ENCODE data around the gene GALNT10. TPM values are rescaled to one million over a fixed set of nuclear protein-coding genes. Genes with fewer than 3 reads are reported as not detected.

Gene GALNT10
- total RNA-seq, 1 donor from 2014 or later = 4.8 TPM

DNA sequence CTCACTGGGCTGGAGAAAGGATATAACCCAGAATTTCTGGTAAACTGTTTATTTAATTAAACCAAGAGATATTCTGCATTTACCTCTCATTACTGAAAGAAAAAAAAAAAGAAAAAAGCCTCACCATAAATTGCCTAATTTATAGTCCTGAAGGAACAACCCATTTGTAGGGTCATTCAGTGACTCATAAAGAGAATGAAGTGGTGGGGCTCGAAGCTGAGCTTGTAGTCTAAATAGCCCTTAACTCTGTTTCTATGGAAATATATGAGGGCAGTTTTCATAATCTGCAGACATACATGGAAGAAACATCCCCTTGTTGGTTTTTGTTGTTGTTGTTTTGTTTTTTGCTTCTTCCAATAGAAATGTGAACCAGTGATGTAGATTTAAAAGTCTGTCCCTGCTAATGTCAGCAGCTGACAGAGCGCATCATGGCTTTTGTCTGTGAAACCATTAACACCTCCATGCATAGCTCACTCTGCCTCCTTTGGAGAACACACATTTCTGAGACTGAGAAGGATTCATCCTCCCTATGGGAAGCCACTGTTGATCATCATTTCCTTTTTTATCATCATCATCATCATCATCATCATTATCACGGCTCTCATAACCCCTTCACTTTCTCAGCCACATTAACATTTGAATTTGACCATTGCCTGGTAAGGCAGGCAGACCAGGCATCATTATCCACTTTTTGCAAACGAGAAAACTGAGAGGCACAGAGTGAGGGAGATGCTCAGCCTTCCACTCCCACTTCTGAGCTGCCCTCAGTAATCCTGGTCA is 187.4 kb downstream of the GALNT10 start:
- peaks cover 7% of the 10 kb centered on the region for H3K36me3 Mint-ChIP-seq (ENCODE audit: unreplicated experiment)
- H3K4me3 Mint-ChIP-seq (ENCODE audit: unreplicated experiment) = no peak overlapping the region
- H3K27ac Mint-ChIP-seq (ENCODE audit: unreplicated experiment) = no peak overlapping the region
- no peaks in the 10 kb centered on the region for H3K27me3 Mint-ChIP-seq (ENCODE audit: unreplicated experiment)
- TF ChIP-seq, protein P1, sequence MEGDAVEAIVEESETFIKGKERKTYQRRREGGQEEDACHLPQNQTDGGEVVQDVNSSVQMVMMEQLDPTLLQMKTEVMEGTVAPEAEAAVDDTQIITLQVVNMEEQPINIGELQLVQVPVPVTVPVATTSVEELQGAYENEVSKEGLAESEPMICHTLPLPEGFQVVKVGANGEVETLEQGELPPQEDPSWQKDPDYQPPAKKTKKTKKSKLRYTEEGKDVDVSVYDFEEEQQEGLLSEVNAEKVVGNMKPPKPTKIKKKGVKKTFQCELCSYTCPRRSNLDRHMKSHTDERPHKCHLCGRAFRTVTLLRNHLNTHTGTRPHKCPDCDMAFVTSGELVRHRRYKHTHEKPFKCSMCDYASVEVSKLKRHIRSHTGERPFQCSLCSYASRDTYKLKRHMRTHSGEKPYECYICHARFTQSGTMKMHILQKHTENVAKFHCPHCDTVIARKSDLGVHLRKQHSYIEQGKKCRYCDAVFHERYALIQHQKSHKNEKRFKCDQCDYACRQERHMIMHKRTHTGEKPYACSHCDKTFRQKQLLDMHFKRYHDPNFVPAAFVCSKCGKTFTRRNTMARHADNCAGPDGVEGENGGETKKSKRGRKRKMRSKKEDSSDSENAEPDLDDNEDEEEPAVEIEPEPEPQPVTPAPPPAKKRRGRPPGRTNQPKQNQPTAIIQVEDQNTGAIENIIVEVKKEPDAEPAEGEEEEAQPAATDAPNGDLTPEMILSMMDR (IDR thresholded peaks at IDR 0.05; ENCODE audit: partially characterized antibody, unreplicated experiment) = no peak
- no peak for DNase-seq
- peaks cover 16% of the 10 kb centered on the region for H3K4me1 Mint-ChIP-seq (ENCODE audit: low read depth, unreplicated experiment)
- H3K9me3 Mint-ChIP-seq (ENCODE audit: unreplicated experiment) = peaks cover 5% of the 10 kb centered on the region

DNA sequence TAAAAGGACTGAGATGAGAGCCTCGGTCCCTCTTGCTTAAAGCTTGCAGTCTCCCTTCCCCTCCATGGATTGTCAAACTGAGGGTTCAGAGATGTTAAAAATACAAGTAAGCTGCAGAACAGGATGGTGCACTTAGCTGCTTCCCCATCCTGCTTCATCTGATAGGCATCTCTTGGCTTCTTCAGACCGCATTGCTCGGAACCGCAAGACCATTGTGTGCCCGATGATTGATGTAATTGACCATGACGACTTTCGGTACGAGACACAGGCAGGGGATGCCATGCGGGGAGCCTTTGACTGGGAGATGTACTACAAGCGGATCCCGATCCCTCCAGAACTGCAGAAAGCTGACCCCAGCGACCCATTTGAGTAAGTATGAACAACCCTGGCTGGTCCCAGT is 189.7 kb downstream of the GALNT10 start:
- Mint-ChIP-seq H3K4me3 (ENCODE audit: unreplicated experiment) (no peak overlapping the region), H3K9me3 (ENCODE audit: unreplicated experiment) (peaks cover 5% of the 10 kb centered on the region), H3K36me3 (ENCODE audit: unreplicated experiment) (peaks cover 7% of the 10 kb centered on the region), H3K27ac (ENCODE audit: unreplicated experiment) (no peak overlapping the region), H3K27me3 (ENCODE audit: unreplicated experiment) (no peaks in the 10 kb centered on the region), H3K4me1 (ENCODE audit: low read depth, unreplicated experiment) (peaks cover 4% of the 10 kb centered on the region)
- DNase-seq = no peak
- TF ChIP-seq, protein P1 (IDR thresholded peaks at IDR 0.05; ENCODE audit: partially characterized antibody, unreplicated experiment) = no peak

DNA sequence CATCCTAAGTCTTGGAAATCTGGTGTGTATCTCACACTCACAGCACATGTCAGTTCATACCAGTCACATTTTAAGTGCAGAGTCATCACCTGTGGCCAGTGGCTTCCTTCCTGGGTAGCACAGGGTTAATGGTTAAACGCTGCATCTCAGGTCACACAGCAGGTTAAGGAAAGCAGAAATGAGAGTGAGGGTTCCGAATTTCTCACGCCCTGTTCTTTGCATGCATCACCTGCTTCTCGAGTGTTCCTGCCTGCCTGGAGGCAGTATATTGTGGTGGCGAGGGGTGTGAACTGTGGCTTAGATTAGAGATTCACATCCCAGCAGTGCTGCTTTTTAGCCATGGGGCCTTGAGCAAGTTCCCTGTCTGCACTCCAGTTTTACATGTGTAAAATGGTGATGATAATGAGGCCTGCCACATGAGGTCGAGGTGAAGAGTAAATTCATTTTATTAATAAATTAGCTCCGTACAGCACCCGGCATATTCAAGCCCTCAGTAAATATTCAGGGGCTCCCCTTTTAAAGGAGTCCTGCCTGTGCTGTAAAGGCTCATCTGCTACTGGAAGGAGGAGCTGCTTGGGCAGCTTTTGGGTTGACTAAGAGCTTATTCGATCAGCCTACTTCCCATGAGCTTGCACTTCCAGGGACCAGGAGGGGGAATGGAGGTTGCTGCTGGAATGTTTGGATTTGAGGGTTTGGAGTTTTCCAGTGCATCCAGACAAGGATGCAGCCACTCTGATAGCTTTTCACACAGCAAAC is 194.1 kb downstream of the GALNT10 start:
- TF ChIP-seq, protein P1 (IDR thresholded peaks at IDR 0.05; ENCODE audit: partially characterized antibody, unreplicated experiment) = no peak
- Mint-ChIP-seq H3K4me3 (ENCODE audit: unreplicated experiment) (no peak overlapping the region), H3K4me1 (ENCODE audit: low read depth, unreplicated experiment) (no peaks in the 10 kb centered on the region), H3K9me3 (ENCODE audit: unreplicated experiment) (peaks cover 2% of the 10 kb centered on the region), H3K36me3 (ENCODE audit: unreplicated experiment) (peaks cover 7% of the 10 kb centered on the region), H3K27me3 (ENCODE audit: unreplicated experiment) (no peaks in the 10 kb centered on the region), H3K27ac (ENCODE audit: unreplicated experiment) (no peak overlapping the region)
- DNase-seq = no peak

DNA sequence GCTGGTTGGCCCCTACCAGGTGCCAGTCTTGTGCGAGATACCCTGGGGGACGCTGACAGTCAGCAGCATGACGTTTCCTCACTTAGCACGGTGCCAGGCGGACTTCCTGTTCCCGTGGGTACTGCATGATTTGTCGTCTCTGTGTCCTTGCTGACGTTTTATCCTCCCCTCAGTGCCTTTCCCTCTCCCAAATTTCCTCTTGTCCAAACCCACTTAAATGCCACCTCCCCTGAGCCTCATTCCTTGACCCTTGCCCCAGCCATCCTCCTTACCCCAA is 194.6 kb downstream of the GALNT10 start:
- Mint-ChIP-seq H3K27ac (ENCODE audit: unreplicated experiment) (no peak overlapping the region), H3K4me3 (ENCODE audit: unreplicated experiment) (no peak overlapping the region), H3K9me3 (ENCODE audit: unreplicated experiment) (peaks cover 2% of the 10 kb centered on the region), H3K27me3 (ENCODE audit: unreplicated experiment) (no peaks in the 10 kb centered on the region), H3K4me1 (ENCODE audit: low read depth, unreplicated experiment) (no peaks in the 10 kb centered on the region), H3K36me3 (ENCODE audit: unreplicated experiment) (peaks cover 7% of the 10 kb centered on the region)
- DNase-seq = no peak
- TF ChIP-seq, protein P1 (IDR thresholded peaks at IDR 0.05; ENCODE audit: partially characterized antibody, unreplicated experiment) = no peak
